NCI-H187 (cell line): ENCODE data around the gene TFG.

Experiments used
- DNase-seq, 2 experiments: peaks; one replicate each; lab custom pipeline; 2025; lab: John Stamatoyannopoulos, UW

The TFG gene

GRCh38 chr3:100754563-100755334 is 45.5 kb downstream of the TFG start:
- DNase-seq: no peak

GRCh38 chr3:100756441-100756840 is 47.1 kb downstream of the TFG start:
- no peak for DNase-seq

GRCh38 chr3:100759159-100759558 is 49.9 kb downstream of the TFG start:
- DNase-seq: no peak

DNA sequence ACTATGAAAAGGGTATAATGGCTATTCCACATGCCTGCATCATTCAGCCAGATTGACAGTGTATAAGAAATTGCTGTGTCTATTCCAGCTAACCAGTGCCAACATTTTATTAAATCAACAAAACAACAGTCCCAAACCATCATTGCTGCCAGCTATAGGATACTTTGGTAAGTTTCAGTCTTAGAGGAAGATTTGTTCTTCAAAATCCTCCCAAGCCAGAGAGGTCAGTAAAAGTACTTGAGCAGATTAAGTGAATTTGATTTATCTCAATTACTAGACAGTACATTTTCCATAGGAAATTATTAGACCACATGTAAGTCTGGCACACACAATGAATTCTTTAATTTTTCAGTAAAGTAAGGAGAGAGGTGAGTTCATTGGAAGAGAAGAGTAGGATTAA is 50.7 kb downstream of the TFG start:
- no peak for DNase-seq

- DNase-seq: no peak
Observed at GRCh38 chr3:100760377-100760776, 51.1 kb downstream of the TFG start.

- no peak for DNase-seq
Observed at GRCh38 chr3:100761211-100761942, 52.1 kb downstream of the TFG start.

DNA sequence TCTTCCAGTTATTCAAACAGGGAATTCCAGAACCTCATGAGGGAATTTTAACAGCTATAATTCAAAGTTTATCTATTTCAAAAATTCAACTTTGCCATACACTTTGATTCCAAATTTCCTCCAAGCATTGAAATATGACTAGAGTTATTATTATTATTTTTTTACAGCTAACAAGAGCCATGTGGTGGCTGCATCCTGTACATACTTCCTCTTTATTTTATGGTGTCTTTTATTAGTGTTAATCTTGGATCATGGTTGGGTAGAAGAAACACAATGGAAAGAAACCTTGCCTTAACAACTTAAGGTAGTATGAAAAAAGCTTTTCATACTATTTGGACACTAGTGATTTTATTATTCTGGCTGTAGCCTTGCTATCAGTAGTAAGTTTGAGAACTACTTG is 52.7 kb downstream of the TFG start:
- DNase-seq: no peak

- no peak for DNase-seq
Observed at GRCh38 chr3:100765437-100765975, 56.2 kb downstream of the TFG start.

- no peak for DNase-seq
Observed at GRCh38 chr3:100766069-100766468, 56.8 kb downstream of the TFG start.

- no peak for DNase-seq
Observed at GRCh38 chr3:100769693-100770092, 60.4 kb downstream of the TFG start.

DNA sequence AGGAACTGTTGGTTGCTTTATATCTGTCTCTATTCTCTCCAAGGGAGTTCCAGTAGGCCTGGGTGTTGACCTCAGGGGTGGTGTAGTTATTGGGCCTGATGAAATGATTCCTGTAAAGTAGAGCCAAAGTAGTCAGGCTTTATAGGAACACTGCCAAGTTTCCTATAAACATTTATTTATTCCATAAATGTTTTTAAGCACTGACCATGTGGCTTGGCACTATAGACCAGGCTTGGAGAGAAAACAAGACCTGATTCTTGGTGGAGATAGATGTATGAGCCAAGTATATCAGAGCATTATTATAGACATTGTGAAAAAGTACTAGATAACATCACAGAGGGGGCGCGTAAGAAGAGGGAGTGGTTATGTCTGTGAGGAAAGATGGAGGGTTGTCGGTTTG is 65.9 kb downstream of the TFG start:
- DNase-seq: no peak

GRCh38 chr3:100775669-100776068 is 66.4 kb downstream of the TFG start:
- DNase-seq: no peak

- DNase-seq: no peak
Observed at GRCh38 chr3:100776097-100776729, 66.9 kb downstream of the TFG start.

DNA sequence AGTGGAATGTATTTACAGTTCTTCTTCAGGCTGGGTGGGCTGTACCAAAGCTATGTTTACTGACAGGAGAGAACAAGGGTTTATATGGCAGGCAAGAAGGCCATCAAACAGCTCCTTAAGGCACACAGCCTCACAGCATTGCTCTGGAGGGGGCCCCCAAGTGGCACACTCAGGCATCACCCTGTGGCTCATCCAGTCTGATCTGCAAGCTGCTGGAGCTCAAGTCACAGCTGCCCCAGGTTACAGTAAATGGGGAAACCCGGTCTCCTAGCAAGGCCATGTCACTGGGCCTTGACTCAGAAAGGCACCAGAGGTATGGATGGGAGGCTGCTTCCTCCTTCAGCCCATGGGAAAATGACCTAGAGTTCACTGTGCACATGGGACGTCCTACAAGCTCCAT is 67.5 kb downstream of the TFG start:
- no peak for DNase-seq

DNA sequence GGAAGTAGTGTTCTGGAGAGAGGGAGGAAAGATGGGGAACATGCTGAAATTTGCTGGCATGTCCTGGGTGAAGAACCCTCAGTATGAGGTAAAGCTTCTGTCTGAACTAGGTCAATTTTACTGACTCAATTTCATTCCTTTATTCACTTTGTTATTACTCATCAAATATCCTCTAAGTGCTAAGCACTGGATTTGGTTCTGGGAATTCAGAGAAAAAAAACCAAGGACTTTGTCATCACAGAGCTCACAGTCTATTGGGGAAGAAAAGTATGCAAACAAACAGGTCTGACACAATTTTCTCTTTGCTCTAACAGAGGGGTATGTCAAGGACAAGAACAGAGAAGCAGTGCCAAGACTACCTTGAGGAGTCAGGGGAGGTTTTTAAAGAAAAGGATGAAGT is 68.0 kb downstream of the TFG start:
- DNase-seq: no peak

DNA sequence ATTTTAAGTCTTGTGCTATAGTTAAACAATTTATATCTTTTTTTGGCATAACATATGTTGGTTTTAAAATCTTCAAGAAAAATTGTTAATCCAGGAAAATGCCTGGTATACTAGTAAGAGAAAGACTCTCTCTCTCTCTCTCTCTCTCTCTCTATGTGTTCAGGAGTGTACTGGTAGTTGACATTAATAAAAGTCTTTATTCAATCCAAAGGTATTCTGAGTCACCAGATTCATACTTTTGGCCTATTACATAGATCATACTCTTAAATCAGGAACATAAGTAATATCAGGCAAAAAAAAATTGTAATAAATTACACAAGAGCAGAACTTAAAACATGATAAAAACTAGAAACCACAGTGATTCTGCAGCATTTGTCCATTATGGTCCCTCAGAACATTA is 70.2 kb downstream of the TFG start:
- DNase-seq: no peak

DNA sequence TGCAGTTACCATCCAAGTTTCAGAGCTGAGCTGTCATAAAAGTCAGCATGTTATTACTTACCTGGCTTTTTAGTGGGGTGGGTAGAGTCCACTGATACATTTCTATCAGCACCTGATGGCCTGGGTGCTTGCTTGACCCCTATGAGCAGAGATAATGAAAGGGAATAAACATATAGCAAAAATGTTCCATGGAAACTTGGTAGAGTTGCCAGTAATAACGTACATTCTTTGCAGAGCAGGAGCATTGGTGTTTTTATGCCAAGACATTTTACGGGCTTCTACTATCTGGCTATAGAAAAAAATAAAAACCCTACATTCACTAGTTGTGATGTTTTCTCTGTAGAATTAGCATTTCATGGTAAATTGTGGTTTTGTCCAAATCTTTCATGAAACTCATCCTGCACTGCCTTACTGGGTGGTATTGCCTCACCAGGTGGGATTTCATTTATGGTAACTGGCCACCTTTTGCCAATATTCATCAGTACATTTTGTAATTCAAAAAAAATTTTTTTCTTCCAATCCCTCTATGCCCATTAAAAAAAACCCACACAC is 70.9 kb downstream of the TFG start:
- DNase-seq: no peak

GRCh38 chr3:100781301-100781700 is 72.0 kb downstream of the TFG start:
- DNase-seq: no peak

- DNase-seq: no peak
Observed at GRCh38 chr3:100782348-100782747, 73.1 kb downstream of the TFG start.

- no peak for DNase-seq
Observed at GRCh38 chr3:100782906-100783305, 73.6 kb downstream of the TFG start.

- DNase-seq: no peak
Observed at GRCh38 chr3:100783619-100784018, 74.3 kb downstream of the TFG start.

- DNase-seq: no peak
Observed at GRCh38 chr3:100789579-100789978, 80.3 kb downstream of the TFG start.

DNA sequence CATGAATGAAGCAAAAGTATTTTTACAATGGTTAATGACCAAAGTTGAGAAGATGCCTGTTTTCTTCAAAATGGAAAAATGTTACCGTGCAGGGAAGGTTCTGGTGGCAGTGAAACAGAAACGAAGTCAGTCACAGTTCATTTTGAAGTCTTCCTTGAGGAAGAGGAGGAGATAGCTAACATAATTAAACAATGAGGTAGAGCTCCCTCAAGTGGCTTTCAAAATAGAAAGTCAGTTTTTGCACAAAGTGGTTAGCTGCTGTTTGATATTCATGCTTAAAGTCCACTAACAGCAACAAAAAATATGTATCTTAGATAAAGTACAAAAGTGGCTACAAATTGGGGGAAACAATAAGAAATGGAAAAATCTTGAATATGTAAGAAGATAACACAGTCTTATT is 87.3 kb downstream of the TFG start:
- no peak for DNase-seq
